Measurements from ENCODE around the gene MINDY4. TPM values are rescaled to one million over a fixed set of nuclear protein-coding genes. Genes with fewer than 3 reads are reported as not detected.

The MINDY4 gene
- total and polyA plus RNA-seq, 2 of the 4 experiments (the other 2 are of a cell fraction), result 1.8 to 3.6 TPM

DNA sequence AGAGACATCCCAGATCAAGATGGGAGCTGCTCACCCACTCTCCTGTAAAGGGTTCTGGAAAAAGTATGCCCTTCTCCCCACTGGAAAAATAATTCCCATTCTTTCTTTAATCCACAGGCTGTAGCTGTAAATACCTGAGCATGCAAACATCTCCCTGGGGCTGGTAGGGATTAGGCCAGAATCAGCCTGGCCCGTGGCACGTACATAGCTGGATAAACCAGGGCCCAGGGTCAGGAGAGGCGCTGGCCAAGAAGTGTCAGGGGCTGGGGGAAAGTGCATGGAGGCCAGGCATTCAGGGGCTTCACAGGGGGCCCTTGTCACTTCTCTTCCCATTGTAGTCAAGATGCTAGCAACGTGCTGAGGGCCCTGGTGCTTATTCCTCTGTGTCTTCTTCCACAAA is 109.7 kb downstream of the MINDY4 start:
- ChIA-PET CTCF (no interaction called here), POLR2A (ENCODE audit: unreplicated experiment) (no interaction called here)
- no peak overlapping the region for H3K27ac ChIP-seq (ENCODE audit: insufficient read depth, low read length)
- no peak overlapping the region for H2BK15ac ChIP-seq (ENCODE audit: low read depth, low read length)
- 0 out of 2 replicates have a peak, but pooled peaks cover 3% of the 10 kb centered on the region for H3K27me3 ChIP-seq (ENCODE audit: control insufficient read depth, insufficient read depth, low read length)
- no peak overlapping the region for H3K4me3 ChIP-seq (ENCODE audit: insufficient read depth, low read depth, low read length)
- H3K36me3 ChIP-seq (ENCODE audit: control insufficient read depth, insufficient read depth, low read length), result no peaks in the 10 kb centered on the region
- no peak overlapping the region for H3K14ac ChIP-seq (replicated peaks; ENCODE audit: low read depth, low read length)
- H3K4me2 ChIP-seq (ENCODE audit: low read depth, low read length), result no peak overlapping the region
- H3K4me1 ChIP-seq (ENCODE audit: control insufficient read depth, insufficient read depth, low read length), result 0 out of 2 replicates have a peak, but pooled peaks cover 3% of the 10 kb centered on the region
- no peak overlapping the region for H2BK20ac ChIP-seq (ENCODE audit: low read depth, low read length)
- H3K9me3 ChIP-seq (ENCODE audit: control insufficient read depth, insufficient read depth, low read length), result no peaks in the 10 kb centered on the region
- no peak overlapping the region for H3K9ac ChIP-seq (ENCODE audit: low read depth, low read length)
- WGBS, 2 experiments (ENCODE audit: extremely low coverage in 2 of 2, insufficient read length in 1 of 2), result 38% methylated on average over 1 of the region's 4 CpGs; no CpG with 5 or more reads in 1 of the 2 experiments
- no TSS peak for BruUV-seq (replicated peaks)
- H4K8ac ChIP-seq (ENCODE audit: low read depth in 2 of 2, low read length in 2 of 2), result no peak overlapping the region
- H3K79me1 ChIP-seq (ENCODE audit: low read depth in 1 of 2, low read length in 2 of 2), result no peaks in the 10 kb centered on the region
- DNase-seq (no peak), ATAC-seq (ENCODE audit: low read depth) (0 out of 2 replicates have a peak, but pooled peaks have one; percentile 7)
- intact Hi-C loops (cut with micrococcal nuclease), result no loop called here
- H2AK9ac ChIP-seq (replicated peaks; ENCODE audit: low read depth, low read length, poor library complexity), result no peak overlapping the region
- H3K4ac ChIP-seq (ENCODE audit: low read depth, low read length), result no peak overlapping the region
- H3K23ac ChIP-seq (ENCODE audit: low read depth, low read length), result no peak overlapping the region
- no peaks in the 10 kb centered on the region; the same call in 1 of the 2 replicates for H3K9me1 ChIP-seq (ENCODE audit: insufficient read depth, low read length)
- in situ Hi-C loops (cut with MboI; ENCODE audit: low sequenced_read_pairs), result no loop called here
- dilution Hi-C loops (cut with HindIII; ENCODE audit: low sequenced_read_pairs, unreplicated experiment), result no loop called here
- H3K56ac ChIP-seq (ENCODE audit: extremely low read depth, insufficient read depth, low read length), result no peak overlapping the region
- H2BK120ac ChIP-seq (ENCODE audit: low read depth, low read length), result no peak overlapping the region
- H2AFZ ChIP-seq (replicated peaks; ENCODE audit: low read length, poor library complexity), result no peak overlapping the region
- no peak for TF ChIP-seq RCOR1 (IDR thresholded peaks at IDR 0.05; ENCODE audit: insufficient replicate concordance, low read length)
- TF ChIP-seq, protein P1, sequence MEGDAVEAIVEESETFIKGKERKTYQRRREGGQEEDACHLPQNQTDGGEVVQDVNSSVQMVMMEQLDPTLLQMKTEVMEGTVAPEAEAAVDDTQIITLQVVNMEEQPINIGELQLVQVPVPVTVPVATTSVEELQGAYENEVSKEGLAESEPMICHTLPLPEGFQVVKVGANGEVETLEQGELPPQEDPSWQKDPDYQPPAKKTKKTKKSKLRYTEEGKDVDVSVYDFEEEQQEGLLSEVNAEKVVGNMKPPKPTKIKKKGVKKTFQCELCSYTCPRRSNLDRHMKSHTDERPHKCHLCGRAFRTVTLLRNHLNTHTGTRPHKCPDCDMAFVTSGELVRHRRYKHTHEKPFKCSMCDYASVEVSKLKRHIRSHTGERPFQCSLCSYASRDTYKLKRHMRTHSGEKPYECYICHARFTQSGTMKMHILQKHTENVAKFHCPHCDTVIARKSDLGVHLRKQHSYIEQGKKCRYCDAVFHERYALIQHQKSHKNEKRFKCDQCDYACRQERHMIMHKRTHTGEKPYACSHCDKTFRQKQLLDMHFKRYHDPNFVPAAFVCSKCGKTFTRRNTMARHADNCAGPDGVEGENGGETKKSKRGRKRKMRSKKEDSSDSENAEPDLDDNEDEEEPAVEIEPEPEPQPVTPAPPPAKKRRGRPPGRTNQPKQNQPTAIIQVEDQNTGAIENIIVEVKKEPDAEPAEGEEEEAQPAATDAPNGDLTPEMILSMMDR (conservative IDR thresholded peaks at IDR 0.05; ENCODE audit: low read depth, low read length), result no peak
- H2BK5ac ChIP-seq (ENCODE audit: low read depth, low read length, poor library complexity, severe bottlenecking), result no peak overlapping the region
- H4K20me1 ChIP-seq (ENCODE audit: insufficient read depth, low read length), result no peaks in the 10 kb centered on the region
- H4K5ac ChIP-seq (ENCODE audit: low read depth, low read length), result no peak overlapping the region
- no peak overlapping the region for H4K91ac ChIP-seq (ENCODE audit: insufficient read depth, low read depth, low read length)
- no peak overlapping the region for H2AK5ac ChIP-seq (ENCODE audit: low read depth, low read length)
- H3K18ac ChIP-seq (ENCODE audit: low read depth, low read length), result no peak overlapping the region

All from IMR-90 (cell line).